Lower lobe of right lung (tissue), 2 donors: ENCODE measurements around the gene PTBP3. TPM values are rescaled to one million over a fixed set of nuclear protein-coding genes. Genes with fewer than 3 reads are reported as not detected.

Experiments used
- ATAC-seq, 2 donors: fragments of 200-7000 bp; cut with Tn5 transposase; one replicate each; pipeline ENCODE4 v1.9.1; 2020 to 2022; ENCODE audit warnings: mild to moderate bottlenecking in 2 of 2, moderate library complexity in 2 of 2
- DNase-seq: peaks from one replicate; pipeline ENCODE4 v3.0.0-alpha.2; 2020
- H3K27ac ChIP-seq: fragments of 200-600 bp; one replicate; pipeline ENCODE4 v1.8.0; 2022
- H3K27me3 ChIP-seq: fragments of 200-600 bp; one replicate; pipeline ENCODE4 v1.8.0; 2022; ENCODE audit warnings: low read depth
- H3K36me3 ChIP-seq: fragments of 200-600 bp; one replicate; pipeline ENCODE4 v1.8.0; 2022; ENCODE audit warnings: mild to moderate bottlenecking
- H3K4me1 ChIP-seq: fragments of 200-600 bp; one replicate; pipeline ENCODE4 v1.8.0; 2022
- H3K4me3 ChIP-seq: fragments of 200-600 bp; one replicate; pipeline ENCODE4 v1.8.0; 2022; ENCODE audit warnings: mild to moderate bottlenecking
- H3K9me3 ChIP-seq: fragments of 200-600 bp; one replicate; pipeline ENCODE4 v1.8.0; 2022
- CTCF ChIP-seq: fragments of 200-600 bp; IDR thresholded peaks from one replicate; pipeline ENCODE4 v1.8.0; 2022; ENCODE audit warnings: antibody characterized with exemption, mild to moderate bottlenecking
- intact Hi-C: fragments of 100-400 bp; cut with DNase I; formaldehyde crosslinking; loops from one replicate; pipeline ENCODE4 v1.11.0; 2022
- total RNA-seq: library from RNA; stranded (reverse); fragmentation: NEBNext Ultra II Directional; extraction: Animal tissue kit (Norgen Biotek cat#: 25700); gene quantifications from one replicate; pipeline ENCODE4 v1.2.1, GENCODE V29; 2021
- donor health status: DM: no; HTN: yes; CAD: no; lungs with severe emphysema.

The PTBP3 gene
- total RNA-seq, 1 donor from 2014 or later, result 94.9 TPM

GRCh38 chr9:112262577-112262976 is 70.8 kb downstream of the PTBP3 start:
- Histone ChIP-seq H3K4me3 (no peak overlapping the region), H3K4me1 (no peaks in the 10 kb centered on the region), H3K36me3 (peaks cover 37% of the 10 kb centered on the region), H3K27me3 (no peaks in the 10 kb centered on the region), H3K27ac (no peak overlapping the region), H3K9me3 (no peaks in the 10 kb centered on the region)
- no peak for DNase-seq
- ATAC-seq, result no peak
- intact Hi-C loops, result no loop called here
- no peak for TF ChIP-seq CTCF

- H3K4me1 ChIP-seq, result no peaks in the 10 kb centered on the region
- ATAC-seq (no peak), DNase-seq (no peak)
- no peak overlapping the region for H3K27ac ChIP-seq
- H3K4me3 ChIP-seq, result no peak overlapping the region
- intact Hi-C loops, result no loop called here
- no peak for TF ChIP-seq CTCF
- peaks cover 23% of the 10 kb centered on the region for H3K36me3 ChIP-seq
- no peaks in the 10 kb centered on the region for H3K9me3 ChIP-seq
- H3K27me3 ChIP-seq, result no peaks in the 10 kb centered on the region
Observed at GRCh38 chr9:112261133-112261532, 72.3 kb downstream of the PTBP3 start.

- DNase-seq (no peak), ATAC-seq (no peak)
- Histone ChIP-seq H3K27ac (no peak overlapping the region), H3K4me3 (no peak overlapping the region), H3K36me3 (peaks cover 15% of the 10 kb centered on the region), H3K9me3 (no peaks in the 10 kb centered on the region), H3K4me1 (no peaks in the 10 kb centered on the region), H3K27me3 (no peaks in the 10 kb centered on the region)
- intact Hi-C loops, result no loop called here
- TF ChIP-seq CTCF, result no peak
Observed at GRCh38 chr9:112258106-112258505, 75.3 kb downstream of the PTBP3 start.

GRCh38 chr9:112252194-112252593 is 81.2 kb downstream of the PTBP3 start:
- no peak overlapping the region for H3K4me3 ChIP-seq
- no peak for ATAC-seq
- intact Hi-C loops, result no loop called here
- H3K36me3 ChIP-seq, result peaks cover 25% of the 10 kb centered on the region
- no peak for TF ChIP-seq CTCF
- DNase-seq, result no peak
- H3K9me3 ChIP-seq, result no peaks in the 10 kb centered on the region
- H3K4me1 ChIP-seq, result no peaks in the 10 kb centered on the region
- no peak overlapping the region for H3K27ac ChIP-seq
- no peaks in the 10 kb centered on the region for H3K27me3 ChIP-seq

- Histone ChIP-seq H3K27me3 (no peaks in the 10 kb centered on the region), H3K4me3 (no peak overlapping the region), H3K36me3 (peaks cover 25% of the 10 kb centered on the region), H3K9me3 (no peaks in the 10 kb centered on the region), H3K27ac (no peak overlapping the region), H3K4me1 (no peaks in the 10 kb centered on the region)
- TF ChIP-seq CTCF, result no peak
- ATAC-seq (no peak), DNase-seq (no peak)
- intact Hi-C loops, result no loop called here
Observed at GRCh38 chr9:112249277-112249676, 84.1 kb downstream of the PTBP3 start.

GRCh38 chr9:112248722-112249121 is 84.7 kb downstream of the PTBP3 start:
- Histone ChIP-seq H3K27ac (no peak overlapping the region), H3K9me3 (no peaks in the 10 kb centered on the region), H3K4me3 (no peak overlapping the region), H3K36me3 (peaks cover 25% of the 10 kb centered on the region), H3K27me3 (no peaks in the 10 kb centered on the region), H3K4me1 (no peaks in the 10 kb centered on the region)
- ATAC-seq, result no peak
- DNase-seq, result no peak
- no peak for TF ChIP-seq CTCF
- intact Hi-C loops, result no loop called here
